Hematopoietic multipotent progenitor cell treated with erythropoietin and hydrocortisone succinate and interleukin-3 and kit ligand, for 6 days (in vitro differentiated cells): ENCODE data around the gene KRT73.

Experiments used
- DNase-seq: peaks from one replicate; pipeline ENCODE4 v3.0.0-alpha.2; 2015

The KRT73 gene

GRCh38 chr12:52616680-52617402 is 1.5 kb downstream of the KRT73 start:
- DNase-seq: no peak

GRCh38 chr12:52615912-52616311 is 2.4 kb downstream of the KRT73 start:
- DNase-seq: no peak

GRCh38 chr12:52615208-52615868 is 3.0 kb downstream of the KRT73 start:
- peak; percentile 41 for DNase-seq

GRCh38 chr12:52614381-52615207 is 3.8 kb downstream of the KRT73 start:
- DNase-seq: no peak

- DNase-seq: no peak
These were observed 4.9 kb downstream of the KRT73 start for GRCh38 chr12:52613384-52614030.

- peak; percentile 33 for DNase-seq
These were observed 5.7 kb downstream of the KRT73 start for GRCh38 chr12:52612431-52613383.

GRCh38 chr12:52611080-52611468 is 7.3 kb downstream of the KRT73 start:
- no peak for DNase-seq

- DNase-seq: no peak
These were observed 9.3 kb downstream of the KRT73 start for GRCh38 chr12:52608826-52609630.

- no peak for DNase-seq
These were observed 10.2 kb downstream of the KRT73 start for GRCh38 chr12:52608161-52608560.

GRCh38 chr12:52607314-52607713 is 11.0 kb downstream of the KRT73 start:
- DNase-seq: no peak

GRCh38 chr12:52606581-52607218 is 11.7 kb downstream of the KRT73 start:
- DNase-seq: no peak

GRCh38 chr12:52606096-52606495 is 12.3 kb downstream of the KRT73 start:
- no peak for DNase-seq

GRCh38 chr12:52605542-52605941 is 12.8 kb downstream of the KRT73 start:
- no peak for DNase-seq

GRCh38 chr12:52604859-52605258 is 13.5 kb downstream of the KRT73 start:
- no peak for DNase-seq

GRCh38 chr12:52603314-52603713 is 15.0 kb downstream of the KRT73 start:
- DNase-seq: no peak

GRCh38 chr12:52602552-52602951 is 15.8 kb downstream of the KRT73 start:
- DNase-seq: no peak

- no peak for DNase-seq
These were observed 16.7 kb downstream of the KRT73 start for GRCh38 chr12:52601671-52602070.

- DNase-seq: no peak
These were observed 17.3 kb downstream of the KRT73 start, which contains the start of gene KRT72 for GRCh38 chr12:52600941-52601481. Gene KRT72 (minus strand): TSS chr12:52601463. CDS start chr12:52601452, 11 bp downstream.

- no peak for DNase-seq
These were observed 17.9 kb downstream of the KRT73 start for GRCh38 chr12:52600475-52600874.

GRCh38 chr12:52600071-52600470 is 18.3 kb downstream of the KRT73 start:
- no peak for DNase-seq
